Subcutaneous preadipocyte (primary cell): Measurements from ENCODE around the gene OR6N2. TPM values are rescaled to one million over a fixed set of nuclear protein-coding genes. Genes with fewer than 3 reads are reported as not detected.

ENCODE experiments used
- small RNA-seq: library from RNA; depleted of rRNA; stranded (forward); fragments of <200 nt; gene quantifications from one replicate; pipeline ENCODE3, GENCODE V24; 2012
- total RNA-seq: library from RNA; depleted of rRNA; stranded (reverse); fragments of >200 nt; gene quantifications from 2 replicates; pipeline ENCODE4 v1.2.3, GENCODE V29; 2012

OR6N2 gene
- not detected in 2 replicates for total RNA-seq

GRCh38 chr1:158781104-158781503 lies at the start of gene OR6N2:
Gene OR6N2, minus strand, starts transcription at chr1:158781204. Its CDS starts 3,569 bp downstream, at chr1:158777635.

GRCh38 chr1:158771950-158772866 lies 8.8 kb downstream of the OR6N2 start, which contains the start of gene OR6N1:
Gene OR6N1, minus strand, starts transcription at chr1:158772195. Its CDS starts 5,513 bp downstream, at chr1:158766682.

GRCh38 chr1:158754420-158754819 lies 26.6 kb downstream of the OR6N2 start, which contains the start of gene OR6K6:
Gene OR6K6, plus strand, starts transcription at chr1:158754720. Its CDS starts 168 bp downstream, at chr1:158754888.

Small RNAs within 50 kb of the gene (small RNA-seq; reads per million reads assigned to genes)
- gene OR2AQ1P = not detected

Other genes starting within 250 kb of the OR6N2 start
- not detected in 2 replicates for gene OR6Y1, start 226.8 kb downstream of the OR6N2 start, total RNA-seq
- gene OR6P1, start 210.6 kb downstream of the OR6N2 start, total RNA-seq = not detected in 2 replicates
- gene OR10X1, start 201.3 kb downstream of the OR6N2 start, total RNA-seq = not detected in 2 replicates
- gene OR10Z1, start 175.9 kb downstream of the OR6N2 start, total RNA-seq = not detected in 2 replicates
- gene SPTA1, start 94.5 kb downstream of the OR6N2 start, total RNA-seq = under 0.01 TPM in 1 of 2 replicates, not detected in the other
- not detected in 2 replicates for gene OR6K2, start 80.6 kb downstream of the OR6N2 start, total RNA-seq
- not detected in 2 replicates for gene OR6K3, start 60.5 kb downstream of the OR6N2 start, total RNA-seq
- not detected in 2 replicates for gene OR6K6, start 26.5 kb downstream of the OR6N2 start, total RNA-seq
- not detected in 2 replicates for gene OR6N1, start 9.0 kb downstream of the OR6N2 start, total RNA-seq
- gene MNDA, start 50.1 kb upstream of the OR6N2 start, total RNA-seq = not detected in 2 replicates
- 0.20 and 2.6 TPM in 2 replicates for gene PYHIN1, start 150.3 kb upstream of the OR6N2 start, total RNA-seq
- gene IFI16, start 228.7 kb upstream of the OR6N2 start, total RNA-seq = 115 and 149 TPM in 2 replicates